Measurements from ENCODE around the gene ELP2. TPM values are rescaled to one million over a fixed set of nuclear protein-coding genes. Genes with fewer than 3 reads are reported as not detected.

Gene ELP2
- polyA plus RNA-seq, 1 of the 3 experiments (the other 2 are of a cell fraction): 38.3 TPM

DNA sequence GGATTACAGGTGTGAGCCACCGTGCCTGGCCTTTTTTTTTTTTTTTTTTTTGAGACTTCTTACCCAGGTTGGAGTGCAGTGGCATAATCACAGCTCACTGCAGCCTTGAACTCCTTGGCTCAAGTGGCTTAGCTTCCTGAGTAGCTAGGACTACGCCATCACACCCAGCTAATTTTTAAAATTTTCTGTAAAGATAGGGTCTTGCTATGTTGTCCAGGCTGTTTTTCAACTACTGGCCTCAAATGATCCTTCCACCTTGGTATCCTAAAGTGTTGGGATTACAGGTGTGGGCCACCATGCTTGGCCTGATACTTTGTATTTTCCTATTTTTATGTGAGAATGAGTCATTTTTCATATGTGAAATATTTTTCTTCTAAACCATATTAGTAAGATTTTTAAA, 13.7 kb downstream of the ELP2 start:
- Histone ChIP-seq H3K79me2 (ENCODE audit: insufficient read depth) (peaks cover 12% of the 10 kb centered on the region; the same call in 1 of the 2 replicates), H3K27me3 (ENCODE audit: insufficient read depth) (no peaks in the 10 kb centered on the region), H3K9me3 (no peaks in the 10 kb centered on the region), H3F3A (replicated peaks; ENCODE audit: insufficient read depth) (peaks cover 4% of the 10 kb centered on the region), H3K4me3 (ENCODE audit: low read depth in 2 of 2, low read length in 1 of 2) (no peak overlapping the region), H4K20me1 (ENCODE audit: insufficient read depth) (no peaks in the 10 kb centered on the region), H3K9ac (no peak overlapping the region), H3K27ac (ENCODE audit: low read depth in 2 of 2, low read length in 1 of 2) (no peak overlapping the region), H3K36me3 (replicated peaks in 1 of 2; ENCODE audit: control insufficient read depth in 1 of 2, insufficient read depth in 2 of 2, low read length in 1 of 2) (peaks cover 80 to 81% of the 10 kb centered on the region in 2 experiments), H2AFZ (ENCODE audit: low read depth) (no peak overlapping the region), H3K9me2 (no peaks in the 10 kb centered on the region), H3K4me1 (ENCODE audit: control insufficient read depth in 1 of 2, insufficient read depth in 2 of 2, low read depth in 1 of 2, low read length in 1 of 2) (no peaks in the 10 kb centered on the region), H3K4me2 (no peak overlapping the region)
- DNase-seq: no peak
- TF ChIP-seq CHD2 (IDR thresholded peaks at IDR 0.05; ENCODE audit: low read length, partially characterized antibody) (no peak), GABPA (IDR thresholded peaks at IDR 0.05; ENCODE audit: low read depth) (no peak), EP300 (IDR thresholded peaks at IDR 0.05; ENCODE audit: borderline replicate concordance in 1 of 2, low read depth in 1 of 2, low read length in 1 of 2) (no peak), NRF1 (IDR thresholded peaks at IDR 0.05; ENCODE audit: low read depth, low read length) (no peak), MXI1 (IDR thresholded peaks at IDR 0.05; ENCODE audit: low read depth, low read length) (no peak), SMC3 (IDR thresholded peaks at IDR 0.05; ENCODE audit: low read depth, low read length) (no peak), JUND (IDR thresholded peaks at IDR 0.05) (no peak)
- TF ChIP-seq, protein P1, sequence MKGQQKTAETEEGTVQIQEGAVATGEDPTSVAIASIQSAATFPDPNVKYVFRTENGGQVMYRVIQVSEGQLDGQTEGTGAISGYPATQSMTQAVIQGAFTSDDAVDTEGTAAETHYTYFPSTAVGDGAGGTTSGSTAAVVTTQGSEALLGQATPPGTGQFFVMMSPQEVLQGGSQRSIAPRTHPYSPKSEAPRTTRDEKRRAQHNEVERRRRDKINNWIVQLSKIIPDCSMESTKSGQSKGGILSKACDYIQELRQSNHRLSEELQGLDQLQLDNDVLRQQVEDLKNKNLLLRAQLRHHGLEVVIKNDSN (IDR thresholded peaks at IDR 0.05; ENCODE audit: borderline replicate concordance, low read depth): no peak
- CTCF ChIA-PET: interaction anchor here (0.7 kb wide), 1 partner anchor 117 kb away, joined by 3 read pairs; no protein-coding TSS in a partner anchor
- 97% methylated on average over 2 of the region's 2 CpGs for WGBS (ENCODE audit: low lambda C conversion rate)
- POLR2A ChIA-PET: no interaction called here

DNA sequence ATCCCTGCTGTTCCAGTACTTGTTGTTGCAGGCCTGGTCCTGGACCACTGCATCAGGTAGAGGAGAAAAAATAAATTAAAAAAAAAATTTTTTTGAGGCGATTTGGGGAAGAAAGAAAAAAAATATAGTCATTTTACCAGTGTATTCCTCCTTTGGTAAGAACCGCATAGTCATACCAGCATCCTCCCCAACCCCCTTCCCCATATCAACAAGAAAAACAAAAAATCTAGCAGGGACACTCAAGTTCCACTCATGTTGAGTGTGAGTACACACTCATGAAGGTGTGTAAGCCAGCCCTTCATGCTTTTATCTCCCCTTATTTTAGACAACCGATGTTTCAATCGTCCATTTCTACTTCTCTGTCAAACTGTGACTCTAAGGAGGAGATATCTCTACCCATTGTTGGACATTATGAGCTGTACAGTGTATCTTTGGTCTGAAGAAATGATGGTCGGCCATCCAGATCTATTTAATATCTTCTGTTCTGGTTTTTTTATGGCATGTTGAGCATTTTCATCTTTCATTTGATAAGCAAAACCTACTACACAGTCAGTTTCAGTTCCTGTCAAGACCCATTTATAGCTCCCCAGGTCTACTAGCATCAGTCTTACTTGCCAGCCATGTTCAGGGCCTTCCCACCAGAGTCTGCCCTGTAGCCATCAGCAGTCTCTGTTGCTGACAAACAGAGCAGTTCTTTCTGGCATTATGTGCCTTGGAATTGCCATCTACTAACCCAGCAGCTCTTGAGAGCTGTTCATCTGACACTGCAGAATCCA, 20.0 kb downstream of the ELP2 start:
- Histone ChIP-seq H3K9ac (no peak overlapping the region), H3K4me2 (no peak overlapping the region), H3K36me3 (replicated peaks in 1 of 2; ENCODE audit: control insufficient read depth in 1 of 2, insufficient read depth in 2 of 2, low read length in 1 of 2) (peaks cover 56 to 81% of the 10 kb centered on the region in 2 experiments), H3K4me1 (ENCODE audit: control insufficient read depth in 1 of 2, insufficient read depth in 2 of 2, low read depth in 1 of 2, low read length in 1 of 2) (no peaks in the 10 kb centered on the region), H4K20me1 (ENCODE audit: insufficient read depth) (no peaks in the 10 kb centered on the region), H3K79me2 (ENCODE audit: insufficient read depth) (0 out of 2 replicates have a peak, but pooled peaks cover 2% of the 10 kb centered on the region), H3F3A (replicated peaks; ENCODE audit: insufficient read depth) (peaks cover under 1% of the 10 kb centered on the region), H3K4me3 (ENCODE audit: low read depth in 2 of 2, low read length in 1 of 2) (no peak overlapping the region), H3K27me3 (ENCODE audit: insufficient read depth) (no peaks in the 10 kb centered on the region), H3K27ac (ENCODE audit: low read depth in 2 of 2, low read length in 1 of 2) (no peak overlapping the region), H3K9me3 (no peaks in the 10 kb centered on the region), H2AFZ (ENCODE audit: low read depth) (no peak overlapping the region), H3K9me2 (no peaks in the 10 kb centered on the region)
- no peak for DNase-seq
- ChIA-PET CTCF (interaction anchor here (0.6 kb wide), 1 partner anchor 143 kb away, joined by 3 read pairs; no protein-coding TSS in a partner anchor), POLR2A (no interaction called here)
- WGBS (ENCODE audit: low lambda C conversion rate): 97% methylated on average over 5 of the region's 5 CpGs
- TF ChIP-seq FOXJ3 (CRISPR knock-in tag; IDR thresholded peaks at IDR 0.05): no peak
- no peak for TF ChIP-seq POLR2AphosphoS5 (IDR thresholded peaks at IDR 0.05; ENCODE audit: low read depth, low read length)
- no peak for TF ChIP-seq NFIC (IDR thresholded peaks at IDR 0.05; ENCODE audit: borderline replicate concordance)
- no peak for TF ChIP-seq JUND (IDR thresholded peaks at IDR 0.05)
- TF ChIP-seq, protein P2, sequence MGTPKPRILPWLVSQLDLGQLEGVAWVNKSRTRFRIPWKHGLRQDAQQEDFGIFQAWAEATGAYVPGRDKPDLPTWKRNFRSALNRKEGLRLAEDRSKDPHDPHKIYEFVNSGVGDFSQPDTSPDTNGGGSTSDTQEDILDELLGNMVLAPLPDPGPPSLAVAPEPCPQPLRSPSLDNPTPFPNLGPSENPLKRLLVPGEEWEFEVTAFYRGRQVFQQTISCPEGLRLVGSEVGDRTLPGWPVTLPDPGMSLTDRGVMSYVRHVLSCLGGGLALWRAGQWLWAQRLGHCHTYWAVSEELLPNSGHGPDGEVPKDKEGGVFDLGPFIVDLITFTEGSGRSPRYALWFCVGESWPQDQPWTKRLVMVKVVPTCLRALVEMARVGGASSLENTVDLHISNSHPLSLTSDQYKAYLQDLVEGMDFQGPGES (IDR thresholded peaks at IDR 0.05; ENCODE audit: low read depth, low read length): no peak
- no peak for TF ChIP-seq ELF1 (IDR thresholded peaks at IDR 0.05)
- TF ChIP-seq SIN3A (IDR thresholded peaks at IDR 0.05; ENCODE audit: borderline replicate concordance, low read depth, low read length): no peak
- TF ChIP-seq, protein P1 (IDR thresholded peaks at IDR 0.05; ENCODE audit: borderline replicate concordance, low read depth): no peak
- no peak for TF ChIP-seq SMC3 (IDR thresholded peaks at IDR 0.05; ENCODE audit: low read depth, low read length)
- TF ChIP-seq, protein P3, sequence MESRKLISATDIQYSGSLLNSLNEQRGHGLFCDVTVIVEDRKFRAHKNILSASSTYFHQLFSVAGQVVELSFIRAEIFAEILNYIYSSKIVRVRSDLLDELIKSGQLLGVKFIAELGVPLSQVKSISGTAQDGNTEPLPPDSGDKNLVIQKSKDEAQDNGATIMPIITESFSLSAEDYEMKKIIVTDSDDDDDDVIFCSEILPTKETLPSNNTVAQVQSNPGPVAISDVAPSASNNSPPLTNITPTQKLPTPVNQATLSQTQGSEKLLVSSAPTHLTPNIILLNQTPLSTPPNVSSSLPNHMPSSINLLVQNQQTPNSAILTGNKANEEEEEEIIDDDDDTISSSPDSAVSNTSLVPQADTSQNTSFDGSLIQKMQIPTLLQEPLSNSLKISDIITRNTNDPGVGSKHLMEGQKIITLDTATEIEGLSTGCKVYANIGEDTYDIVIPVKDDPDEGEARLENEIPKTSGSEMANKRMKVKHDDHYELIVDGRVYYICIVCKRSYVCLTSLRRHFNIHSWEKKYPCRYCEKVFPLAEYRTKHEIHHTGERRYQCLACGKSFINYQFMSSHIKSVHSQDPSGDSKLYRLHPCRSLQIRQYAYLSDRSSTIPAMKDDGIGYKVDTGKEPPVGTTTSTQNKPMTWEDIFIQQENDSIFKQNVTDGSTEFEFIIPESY (IDR thresholded peaks at IDR 0.05; ENCODE audit: borderline replicate concordance, low read depth): no peak
- TF ChIP-seq RFX5 (IDR thresholded peaks at IDR 0.05; ENCODE audit: low read length): no peak
- no peak for TF ChIP-seq TAF1 (IDR thresholded peaks at IDR 0.05; ENCODE audit: borderline replicate concordance, low read depth, low read length)
- TF ChIP-seq TEAD4 (IDR thresholded peaks at IDR 0.05; ENCODE audit: borderline replicate concordance, insufficient read depth): no peak
- no peak for TF ChIP-seq GATA2 (CRISPR knock-in tag; IDR thresholded peaks at IDR 0.05)
- TF ChIP-seq TCF12 (IDR thresholded peaks at IDR 0.05): no peak
- TF ChIP-seq RCOR1 (IDR thresholded peaks at IDR 0.05; ENCODE audit: low read length): no peak
